A172 (cell line): ENCODE measurements around the gene EAF1. TPM values are rescaled to one million over a fixed set of nuclear protein-coding genes. Genes with fewer than 3 reads are reported as not detected.
"Not testable (repeated sequence)": the region's sequence is repeated elsewhere in the genome, so short reads cannot be mapped to it uniquely, and the experiment has no call there.

Experiments used
- DNase-seq: peaks from one replicate; pipeline ENCODE4 v3.0.0-alpha.2; 2015; ENCODE audit warnings: low spot score
- total RNA-seq: library from RNA; depleted of rRNA; stranded (reverse); fragments of >200 nt; shearing (Covaris generic); gene quantifications from 2 replicates; pipeline ENCODE4 v1.2.3, GENCODE V29; 2014

The EAF1 gene
- total RNA-seq, 1 experiment from 2014 or later = 19.7 TPM

DNA sequence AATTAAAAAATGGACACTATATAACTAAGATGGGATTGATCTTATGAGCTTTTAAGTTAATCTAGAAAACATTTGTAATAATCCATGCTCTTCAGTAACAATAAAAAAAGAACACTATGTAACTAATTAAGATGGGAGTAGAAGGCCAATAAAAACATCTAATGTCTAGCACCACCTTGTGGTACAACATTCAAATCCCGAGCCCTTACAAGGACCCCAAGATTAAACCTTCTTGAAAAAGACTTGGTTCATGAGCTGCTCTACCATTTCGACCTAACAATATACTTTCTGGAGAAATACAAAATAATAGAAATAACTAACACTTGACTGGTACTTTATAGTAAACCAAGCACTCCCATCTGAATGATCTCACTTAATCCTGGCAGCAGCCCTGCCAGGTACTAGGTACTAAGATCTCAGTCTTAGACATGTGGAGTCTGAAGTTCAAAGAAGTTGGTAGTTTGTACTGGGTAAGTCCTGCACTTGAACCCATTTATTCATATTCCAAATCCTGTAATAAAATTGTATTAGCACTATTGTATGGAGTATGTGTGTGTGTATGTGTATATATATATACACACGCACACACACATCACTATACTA, 21.8 kb upstream of the EAF1 start:
- DNase-seq = peak; percentile 74

- DNase-seq = no peak
These were observed 18.2 kb upstream of the EAF1 start for GRCh38 chr3:15409239-15409638.

DNA sequence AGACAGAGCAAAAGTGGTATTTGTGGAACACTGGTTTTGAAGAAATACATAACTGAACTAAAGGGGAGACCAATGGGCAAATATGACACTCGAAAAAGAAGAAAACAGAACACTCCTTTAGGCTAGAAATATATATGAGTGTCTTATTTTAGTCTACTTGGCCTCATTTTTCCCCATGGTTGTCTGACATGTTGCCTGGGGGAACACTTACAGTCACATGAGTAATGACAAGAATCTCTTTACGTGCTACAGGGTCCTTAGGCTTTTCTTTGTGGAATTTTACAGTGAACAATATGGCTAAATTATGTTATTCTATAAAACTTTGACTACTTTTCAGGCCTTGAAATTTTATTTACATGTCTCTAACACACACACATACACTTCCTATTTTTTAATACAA, 17.6 kb upstream of the EAF1 start:
- DNase-seq = no peak

GRCh38 chr3:15410966-15411365, 16.4 kb upstream of the EAF1 start:
- DNase-seq = not testable (repeated sequence)

- peak; percentile 48 for DNase-seq
These were observed 6.5 kb upstream of the EAF1 start for GRCh38 chr3:15420871-15421270.

DNA sequence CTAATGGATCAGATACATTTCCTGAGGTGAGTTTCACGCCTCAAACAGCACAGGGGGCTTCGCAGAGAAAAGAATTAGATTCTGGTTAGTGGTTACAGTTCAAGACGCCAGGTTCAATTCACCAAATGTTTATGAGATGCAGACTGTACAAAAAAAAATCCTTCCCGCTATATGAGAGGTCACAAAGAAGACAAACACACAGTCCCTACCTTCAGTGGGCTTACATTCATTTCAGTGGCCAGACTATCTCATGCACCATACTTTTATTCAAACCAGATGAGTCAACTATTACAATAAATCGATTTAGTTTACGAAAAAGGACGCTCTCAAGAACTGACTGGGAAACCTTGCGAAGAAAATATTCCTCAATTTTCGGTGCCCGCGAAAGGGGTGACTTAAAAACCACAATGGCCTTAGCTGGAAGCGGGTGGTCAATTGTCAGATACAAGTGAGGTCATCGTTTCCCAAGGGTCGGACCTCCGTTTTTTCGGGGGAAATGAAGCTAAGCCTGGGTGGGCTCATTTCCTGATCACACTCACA, 749 bp upstream of the EAF1 start:
- no peak for DNase-seq

- DNase-seq = no peak
These were observed 583 bp downstream of the EAF1 start for GRCh38 chr3:15427981-15428380.

- DNase-seq = peak; percentile 46
These were observed 1.1 kb downstream of the EAF1 start for GRCh38 chr3:15428539-15428938.

GRCh38 chr3:15429080-15429479, 1.7 kb downstream of the EAF1 start:
- DNase-seq = no peak

DNA sequence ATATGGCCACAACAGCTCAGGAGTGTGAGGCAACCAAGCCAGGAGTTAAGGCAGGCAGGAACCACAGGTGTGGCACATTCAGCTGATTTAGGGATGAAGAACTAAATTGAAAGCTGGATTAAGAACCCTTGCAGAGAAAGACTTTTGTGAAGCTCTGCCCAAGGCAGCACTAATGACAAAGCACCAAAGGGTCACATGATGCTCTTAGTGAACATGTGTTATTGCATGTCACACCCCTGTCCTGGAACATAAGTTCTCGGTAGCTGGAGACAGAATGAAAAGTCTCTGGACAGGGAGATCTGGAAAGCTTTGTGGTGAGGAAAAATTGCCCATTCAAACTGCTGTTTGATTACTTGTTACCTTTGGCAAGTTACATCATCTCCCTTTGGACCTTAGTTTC, 3.2 kb downstream of the EAF1 start:
- DNase-seq = no peak

DNA sequence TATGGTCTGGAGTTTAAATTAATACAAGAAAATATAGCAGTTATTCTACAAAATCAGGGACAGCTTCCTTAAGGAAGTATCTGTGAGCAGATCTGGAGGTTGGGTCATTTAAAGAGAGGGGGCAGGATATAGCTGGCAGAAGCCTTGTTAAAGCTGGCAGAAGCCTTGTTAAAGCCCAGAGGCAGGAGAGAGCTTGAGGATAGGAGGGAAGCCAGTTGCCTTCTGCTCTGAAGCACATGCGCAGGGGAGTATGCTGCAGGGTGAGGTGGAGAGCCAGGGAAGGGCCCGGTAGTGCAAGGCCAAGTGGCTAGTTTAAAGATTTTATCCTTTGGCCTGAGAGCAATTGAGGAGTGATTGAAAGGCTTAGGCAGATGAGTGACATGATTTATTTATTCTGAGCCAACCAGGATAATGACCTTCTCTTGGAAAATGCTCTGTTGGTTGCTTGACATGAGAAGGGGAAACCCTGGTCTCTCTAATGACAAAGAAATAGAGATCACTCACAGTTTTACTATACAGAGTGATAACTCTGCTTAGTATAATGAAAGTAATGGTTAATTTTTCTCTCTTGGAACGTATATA, 3.9 kb downstream of the EAF1 start:
- DNase-seq = no peak

DNA sequence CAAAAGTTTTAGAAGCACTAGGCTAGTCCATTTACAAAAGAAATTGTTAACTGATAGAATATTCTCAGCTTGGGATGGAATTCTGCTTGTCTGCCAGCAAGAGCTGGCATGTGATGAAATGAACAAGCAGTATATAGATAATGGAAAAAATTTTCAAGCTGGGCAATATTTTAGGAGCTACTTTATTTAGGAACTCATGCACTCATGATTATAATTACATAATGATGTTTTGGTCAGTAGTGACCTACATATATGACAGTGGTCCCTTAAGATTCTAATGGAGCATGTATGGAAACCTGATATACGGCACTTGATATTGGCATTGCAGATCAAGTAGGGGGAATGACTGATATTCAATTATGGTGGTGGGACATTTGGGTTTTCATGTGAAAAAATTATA, 6.1 kb downstream of the EAF1 start:
- DNase-seq = no peak

DNA sequence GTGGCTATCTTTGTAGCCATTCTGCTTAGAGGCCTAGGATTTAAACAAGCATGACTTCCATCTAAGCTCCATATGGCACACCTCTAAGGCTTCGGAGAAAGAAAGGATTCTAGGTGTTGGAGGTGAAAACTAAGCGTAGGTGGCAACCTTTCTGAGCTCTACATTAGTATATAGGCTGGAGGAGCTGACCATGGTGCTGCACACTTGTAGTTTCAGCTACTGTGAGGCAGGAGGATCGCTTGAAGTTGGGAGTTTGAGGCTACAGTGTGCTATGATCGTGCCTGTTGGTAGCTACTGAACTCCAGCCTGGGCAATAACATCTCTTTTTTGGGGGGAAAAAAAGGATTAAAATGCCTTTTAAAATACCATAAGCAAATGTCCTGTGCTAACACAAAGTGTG, 7.4 kb downstream of the EAF1 start:
- DNase-seq = no peak

GRCh38 chr3:15436246-15436645, 8.8 kb downstream of the EAF1 start:
- DNase-seq = no peak

- DNase-seq = no peak
These were observed 11.6 kb downstream of the EAF1 start for GRCh38 chr3:15438983-15439382.

DNA sequence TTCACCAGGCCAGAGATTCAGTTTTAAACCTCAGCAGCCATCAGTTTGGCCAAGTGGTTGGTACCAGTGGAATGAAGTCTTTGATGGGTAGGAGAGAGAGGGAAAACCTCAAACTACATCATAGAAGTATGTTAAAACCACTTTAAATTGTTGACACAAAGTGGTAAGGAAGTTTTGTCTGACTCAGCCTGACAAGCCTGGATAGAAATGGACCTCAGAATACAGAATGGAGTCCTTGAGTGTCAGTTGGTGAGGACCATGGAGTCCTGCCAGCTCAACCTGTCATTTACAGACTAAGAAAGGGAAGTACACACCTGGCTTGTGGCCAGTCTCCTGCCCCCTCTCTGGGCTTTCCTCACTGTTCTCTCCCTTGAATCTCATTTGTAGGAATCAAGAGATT, 12.1 kb downstream of the EAF1 start:
- no peak for DNase-seq

DNA sequence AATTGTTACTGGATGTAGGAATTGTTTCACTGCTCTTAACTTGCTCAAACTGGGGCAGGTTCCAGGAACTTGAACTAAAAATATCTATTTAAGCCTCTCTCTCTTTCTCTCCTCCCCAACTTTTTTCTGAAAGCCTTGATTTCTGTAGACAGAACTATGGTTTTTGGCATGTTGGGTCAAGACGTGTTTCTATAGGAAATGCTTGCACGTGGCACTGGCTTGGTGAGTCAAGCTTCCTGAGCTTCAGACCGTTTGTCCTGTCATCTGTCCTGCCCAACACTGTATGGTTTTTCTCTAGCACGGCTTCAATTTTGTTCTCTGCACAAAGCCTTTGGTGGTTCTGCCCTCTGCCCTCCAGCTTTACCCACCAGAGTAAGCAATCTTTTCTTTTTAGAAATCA, 13.5 kb downstream of the EAF1 start:
- DNase-seq = no peak

DNA sequence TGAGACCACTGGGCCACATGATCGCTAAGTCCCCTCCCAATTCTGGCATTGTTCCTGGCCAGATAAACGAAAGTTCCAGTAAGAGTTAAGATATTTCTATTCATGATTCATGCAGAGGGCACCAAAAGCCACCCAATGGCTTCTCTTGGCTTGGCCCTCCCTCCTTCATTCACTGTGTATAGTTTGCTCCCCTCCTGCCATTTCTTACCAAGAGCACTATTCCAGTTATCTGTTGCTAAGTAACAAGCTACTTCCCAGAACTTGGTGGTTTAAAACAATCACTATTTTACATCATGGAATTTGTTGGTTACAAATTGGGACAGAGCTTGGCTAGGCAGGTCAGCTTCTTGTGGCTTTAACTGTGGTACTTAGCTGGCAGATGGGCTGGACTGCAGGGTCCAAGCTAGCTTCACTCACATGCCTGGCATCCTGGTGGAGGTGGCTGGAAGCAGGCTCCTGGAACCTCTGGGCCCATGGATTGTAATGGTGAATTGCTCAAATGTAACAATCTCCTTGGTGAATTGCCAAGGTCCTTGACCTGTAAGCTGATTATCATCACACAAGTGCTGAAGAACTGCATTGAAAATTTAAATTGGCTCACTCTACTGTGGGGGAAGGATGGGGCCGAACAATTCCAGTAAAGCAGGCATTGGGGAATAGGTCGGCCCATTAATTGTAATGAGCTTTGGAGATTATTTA, 16.6 kb downstream of the EAF1 start:
- DNase-seq = peak; percentile 22

GRCh38 chr3:15449489-15450224, 22.3 kb downstream of the EAF1 start:
- no peak for DNase-seq

- DNase-seq = no peak
These were observed 23.2 kb downstream of the EAF1 start for GRCh38 chr3:15450438-15451215.

DNA sequence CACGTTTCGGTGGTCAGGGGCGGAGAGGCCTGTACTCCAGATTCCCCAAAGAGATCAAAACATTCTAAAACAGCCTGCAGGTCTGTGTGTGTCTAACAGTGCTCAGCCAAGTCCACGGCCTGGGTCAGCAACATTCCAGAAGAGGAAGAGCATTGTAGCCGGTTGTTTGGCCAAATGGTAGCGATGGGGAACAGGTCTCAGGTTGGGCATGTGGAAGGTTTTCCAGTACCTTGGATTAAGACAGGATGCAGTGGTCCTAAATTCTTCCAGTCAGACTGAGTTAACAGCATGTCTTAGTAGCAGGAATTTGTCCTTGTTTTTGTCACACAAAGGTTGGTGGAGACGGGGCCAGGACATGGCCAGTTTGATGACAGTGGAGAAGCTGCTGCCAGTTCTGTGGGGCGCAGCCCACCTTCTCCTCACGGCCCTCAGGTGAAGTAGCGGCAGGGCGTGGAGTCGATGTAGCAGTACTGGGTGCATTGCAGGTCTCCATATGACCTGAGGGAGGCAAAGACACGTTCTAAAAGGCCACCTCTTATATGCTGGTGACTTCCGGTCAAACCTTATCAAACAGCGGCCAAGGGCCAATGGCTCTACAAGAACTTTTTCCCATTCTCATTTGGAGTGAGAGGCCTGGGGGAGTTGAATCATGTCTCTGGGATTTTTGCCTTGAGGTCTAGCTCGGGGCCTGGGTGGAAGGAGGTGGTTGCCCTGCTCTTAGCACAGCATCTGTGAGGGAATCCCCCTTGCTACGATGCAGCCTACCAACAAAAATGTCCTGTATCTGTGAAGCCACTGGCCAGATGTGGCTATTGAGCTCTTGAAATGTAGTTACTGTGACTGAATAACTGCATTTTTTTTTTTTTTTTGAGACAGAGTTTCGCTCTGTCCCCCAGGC, 24.1 kb downstream of the EAF1 start:
- DNase-seq = no peak
